Retinal pigment epithelial cell (primary cell): Measurements from ENCODE around the gene MAGI2.

Experiments
- DNase-seq: peaks from one replicate; pipeline ENCODE4 v3.0.0-alpha.2; 2010; ENCODE audit warnings: low read depth
- H3K4me3 ChIP-seq: 2 replicates; pipeline ENCODE4 v1.5.1; 2011; ENCODE audit warnings: mild to moderate bottlenecking, low read length, control low read depth, moderate library complexity
- TF ChIP-seq, protein P1 (sequence below): conservative IDR thresholded peaks from 2 replicates; pipeline ENCODE4 v1.5.1; 2011; ENCODE audit warnings: low read depth, low read length, control low read depth, inconsistent platforms

The MAGI2 gene

DNA sequence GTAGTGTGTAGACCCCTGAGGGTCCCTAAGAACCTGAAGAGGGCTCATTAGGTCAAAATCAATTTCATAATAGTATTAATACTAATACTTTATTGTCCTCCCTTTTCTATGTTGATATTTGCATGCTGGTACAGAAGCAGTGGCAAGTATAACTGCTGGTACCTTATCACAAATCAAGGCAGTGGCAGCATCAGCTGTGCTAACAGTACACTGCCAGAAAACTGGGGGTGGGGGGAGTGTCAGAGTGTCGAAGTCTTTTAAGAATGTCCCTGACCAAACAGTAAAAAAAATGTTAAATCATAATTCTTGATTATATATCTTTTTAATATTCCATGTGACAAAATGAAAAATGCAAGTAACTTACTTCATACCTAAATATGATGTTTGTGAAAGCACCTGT is 716.9 kb downstream of the MAGI2 start:
- no peak for DNase-seq
- TF ChIP-seq, protein P1, sequence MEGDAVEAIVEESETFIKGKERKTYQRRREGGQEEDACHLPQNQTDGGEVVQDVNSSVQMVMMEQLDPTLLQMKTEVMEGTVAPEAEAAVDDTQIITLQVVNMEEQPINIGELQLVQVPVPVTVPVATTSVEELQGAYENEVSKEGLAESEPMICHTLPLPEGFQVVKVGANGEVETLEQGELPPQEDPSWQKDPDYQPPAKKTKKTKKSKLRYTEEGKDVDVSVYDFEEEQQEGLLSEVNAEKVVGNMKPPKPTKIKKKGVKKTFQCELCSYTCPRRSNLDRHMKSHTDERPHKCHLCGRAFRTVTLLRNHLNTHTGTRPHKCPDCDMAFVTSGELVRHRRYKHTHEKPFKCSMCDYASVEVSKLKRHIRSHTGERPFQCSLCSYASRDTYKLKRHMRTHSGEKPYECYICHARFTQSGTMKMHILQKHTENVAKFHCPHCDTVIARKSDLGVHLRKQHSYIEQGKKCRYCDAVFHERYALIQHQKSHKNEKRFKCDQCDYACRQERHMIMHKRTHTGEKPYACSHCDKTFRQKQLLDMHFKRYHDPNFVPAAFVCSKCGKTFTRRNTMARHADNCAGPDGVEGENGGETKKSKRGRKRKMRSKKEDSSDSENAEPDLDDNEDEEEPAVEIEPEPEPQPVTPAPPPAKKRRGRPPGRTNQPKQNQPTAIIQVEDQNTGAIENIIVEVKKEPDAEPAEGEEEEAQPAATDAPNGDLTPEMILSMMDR = no peak

DNA sequence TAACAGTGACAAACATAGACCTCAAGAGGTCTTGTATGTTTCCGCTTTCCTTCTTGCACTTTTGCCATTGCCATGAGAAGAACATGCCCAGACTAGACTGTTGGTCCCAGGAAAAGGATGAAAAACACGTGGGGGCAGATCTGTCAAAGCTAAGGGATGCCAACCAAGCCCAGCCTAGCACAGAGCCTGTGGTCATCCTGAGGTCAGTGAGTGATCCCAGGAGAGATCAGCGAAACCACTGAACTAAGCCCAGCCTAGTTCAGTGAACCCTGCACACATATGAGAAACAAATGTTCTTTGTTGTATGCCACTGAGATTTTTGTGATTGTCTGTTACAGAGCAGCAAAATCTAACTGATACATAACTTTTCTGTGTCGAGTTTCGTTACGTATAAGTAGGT is 718.8 kb downstream of the MAGI2 start:
- no peak for DNase-seq
- no peak overlapping the region for H3K4me3 ChIP-seq
- TF ChIP-seq, protein P1 = no peak

More for the DNA sequence above, 716.9 kb downstream of the MAGI2 start:
- no peak overlapping the region for H3K4me3 ChIP-seq

DNA sequence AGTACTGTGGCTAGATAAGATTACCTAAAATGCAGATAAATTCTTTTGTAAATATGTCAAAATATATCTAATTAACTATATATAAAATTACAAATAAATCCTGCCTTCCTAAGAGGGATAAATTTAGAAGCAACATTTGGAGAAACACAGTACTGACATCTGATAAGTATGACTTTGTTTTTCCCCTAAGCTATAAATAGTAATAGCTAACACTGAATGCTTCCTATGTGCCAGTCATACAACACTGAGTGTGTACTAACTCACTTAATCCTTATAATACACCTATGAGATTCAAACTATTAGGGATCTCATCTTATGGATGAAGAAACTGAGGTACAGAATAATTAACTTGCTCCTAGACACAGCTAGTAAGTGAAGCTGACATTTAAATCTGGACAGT is 733.4 kb downstream of the MAGI2 start:
- H3K4me3 ChIP-seq = no peak overlapping the region
- no peak for DNase-seq
- TF ChIP-seq, protein P1 = no peak

DNA sequence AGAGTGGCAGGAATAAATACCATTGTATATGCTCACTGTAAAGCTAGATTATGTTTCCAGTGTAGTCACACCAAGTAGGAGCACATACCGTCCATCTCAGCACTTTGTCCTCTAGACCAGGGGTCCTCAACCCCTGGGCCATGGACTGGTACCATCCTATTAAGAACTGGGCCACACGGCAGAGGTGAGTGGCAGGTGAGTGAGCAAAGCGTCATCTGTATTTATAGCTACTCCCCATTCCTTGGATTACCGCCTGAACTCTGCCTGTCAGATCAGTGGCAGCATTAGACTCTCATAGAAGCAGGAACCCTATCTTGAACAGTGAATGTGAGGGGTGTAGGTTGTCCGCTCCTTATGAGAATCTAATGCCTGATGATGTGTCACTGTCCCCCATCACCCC is 735.3 kb downstream of the MAGI2 start:
- no peak for DNase-seq
- no peak overlapping the region for H3K4me3 ChIP-seq
- TF ChIP-seq, protein P1 = no peak

DNA sequence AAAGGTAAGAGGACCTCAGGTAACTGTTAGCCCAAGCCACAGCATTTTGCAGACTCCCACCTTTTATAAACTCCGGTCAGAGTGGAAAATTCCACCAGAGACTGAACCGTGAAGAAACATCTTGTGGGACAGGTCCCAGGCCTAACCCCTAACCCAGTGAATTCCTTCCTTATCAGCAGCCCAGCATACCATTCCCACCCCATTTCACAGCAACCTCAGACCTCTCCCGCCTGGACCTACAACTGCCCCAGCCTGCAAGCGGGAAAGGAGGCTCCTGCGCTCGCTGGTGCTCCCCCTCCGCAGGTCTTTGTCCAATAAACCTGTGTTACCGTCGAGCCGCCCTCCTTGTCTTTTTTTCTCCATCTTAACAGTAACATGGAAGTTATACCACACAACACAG is 736.6 kb downstream of the MAGI2 start:
- no peak for DNase-seq
- TF ChIP-seq, protein P1 = no peak
- no peak overlapping the region for H3K4me3 ChIP-seq

DNA sequence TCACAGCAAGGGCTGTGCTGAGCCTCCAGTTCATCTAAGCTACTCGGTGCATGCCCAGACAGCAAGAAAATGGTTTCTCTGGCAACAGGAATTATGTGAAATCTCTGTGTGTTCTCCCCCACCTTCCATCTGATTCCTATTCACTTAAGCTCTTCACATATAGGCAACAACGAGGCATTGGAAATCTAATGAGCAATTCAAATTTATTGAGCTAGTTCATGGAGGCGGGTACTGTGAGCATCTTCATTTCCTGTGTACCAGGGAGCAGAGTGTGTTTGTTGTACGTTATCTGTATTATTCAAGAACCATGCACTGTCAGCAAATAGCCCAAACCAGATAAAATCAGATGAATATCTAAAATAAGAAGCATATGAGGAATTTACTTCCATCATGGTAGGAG is 739.1 kb downstream of the MAGI2 start:
- no peak overlapping the region for H3K4me3 ChIP-seq
- no peak for DNase-seq
- TF ChIP-seq, protein P1 = no peak

DNA sequence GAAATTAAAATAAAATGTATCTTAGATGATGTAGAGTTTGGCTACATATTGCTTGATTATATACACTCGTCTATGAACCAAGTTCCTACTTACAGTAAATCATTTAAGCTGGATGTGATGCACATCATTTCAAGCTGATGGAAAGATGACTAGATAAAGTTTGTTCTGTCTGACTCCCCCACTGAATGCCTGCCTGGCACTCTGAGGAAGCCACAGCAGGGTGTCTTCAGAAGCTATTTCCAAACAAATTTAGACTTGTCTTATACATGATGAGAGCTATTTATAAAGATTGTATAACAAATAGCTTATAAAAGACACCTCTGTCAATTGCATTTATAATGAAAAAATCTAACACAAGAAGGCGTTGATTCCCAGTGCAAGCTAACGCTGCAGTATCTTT is 741.4 kb downstream of the MAGI2 start:
- H3K4me3 ChIP-seq = no peak overlapping the region
- no peak for DNase-seq
- TF ChIP-seq, protein P1 = no peak
